CD4-positive, alpha-beta T cell (primary cell): ENCODE results near the gene TMEM131L. TPM values are rescaled to one million over a fixed set of nuclear protein-coding genes. Genes with fewer than 3 reads are reported as not detected.
A peak's percentile ranks its signal among the peaks of the same experiment; 100 is the strongest.

ENCODE experiments used
- ATAC-seq: fragments of 200-7000 bp; cut with Tn5 transposase; one replicate; pipeline ENCODE4 v1.10.0; 2022; ENCODE audit warnings: mild to moderate bottlenecking; ENCODE audit not compliant: poor library complexity
- CTCF ChIA-PET: fragments of 350-600 bp; sonication (Branson Sonifier 250); formaldehyde crosslinking; loops from one replicate; lab custom pipeline; 2021; ENCODE audit warnings: antibody characterized with exemption, inconsistent platforms; lab: Charles Lee
- POLR2A ChIA-PET: fragments of 350-600 bp; sonication (Branson Sonifier 250); formaldehyde crosslinking; loops from one replicate; lab custom pipeline; 2021; ENCODE audit warnings: antibody characterized with exemption, inconsistent platforms; lab: Charles Lee
- DNase-seq, 14 experiments: peaks; one replicate each; pipeline ENCODE4 v3.0.0-alpha.2; 2013 to 2020; ENCODE audit warnings: mixed read lengths in 2 of 14
- H3K27ac ChIP-seq, 2 donors: one replicate each; pipeline versions ENCODE4 v1.5.1 to v1.7.0; 2013; ENCODE audit warnings: low read length in 2 of 2, low read depth in 1 of 2, mild to moderate bottlenecking in 1 of 2
- H3K27me3 ChIP-seq, 2 experiments: 1 replicate in 1 of 2; 2 replicates in 1 of 2; pipeline versions ENCODE4 v1.6.1 to v1.7.0; 2013; ENCODE audit warnings: low read length in 2 of 2, control low read depth in 1 of 2, mild to moderate bottlenecking in 1 of 2, moderate library complexity in 1 of 2; ENCODE audit not compliant: insufficient read depth in 2 of 2, control insufficient read depth in 1 of 2
- H3K36me3 ChIP-seq: one replicate; pipeline ENCODE4 v1.6.1; 2013; ENCODE audit warnings: low read length, control low read depth; ENCODE audit not compliant: insufficient read depth
- H3K4me1 ChIP-seq: one replicate; pipeline ENCODE4 v1.6.1; 2013; ENCODE audit warnings: low read length, control low read depth; ENCODE audit not compliant: insufficient read depth
- H3K4me3 ChIP-seq: one replicate; pipeline ENCODE4 v1.5.1; 2013; ENCODE audit warnings: mild to moderate bottlenecking, low read length, moderate library complexity
- H3K9me3 ChIP-seq, 2 experiments: 1 replicate in 1 of 2; 2 replicates in 1 of 2; pipeline versions ENCODE4 v1.6.1 to v1.7.0; 2013; ENCODE audit warnings: low read length in 2 of 2, mild to moderate bottlenecking in 2 of 2, control low read depth in 1 of 2, moderate library complexity in 1 of 2; ENCODE audit not compliant: control insufficient read depth in 1 of 2, insufficient read depth in 1 of 2
- H3K27ac Mint-ChIP-seq: one replicate; pipeline ENCODE4 v1.8.0; 2020; ENCODE audit warnings: mixed read lengths
- H3K27me3 Mint-ChIP-seq: one replicate; pipeline ENCODE4 v1.8.0; 2021; ENCODE audit warnings: mixed read lengths
- H3K36me3 Mint-ChIP-seq: one replicate; pipeline ENCODE4 v1.8.0; 2021; ENCODE audit warnings: low read depth, mixed read lengths
- H3K4me1 Mint-ChIP-seq: one replicate; pipeline ENCODE4 v1.8.0; 2021; ENCODE audit warnings: low read depth, mixed read lengths
- H3K4me3 Mint-ChIP-seq: one replicate; pipeline ENCODE4 v1.8.0; 2020; ENCODE audit warnings: mild to moderate bottlenecking, mixed read lengths
- H3K9me3 Mint-ChIP-seq: one replicate; pipeline ENCODE4 v1.8.0; 2020; ENCODE audit warnings: mixed read lengths
- intact Hi-C, 2 experiments: fragments of 100-400 bp; cut with DNase I in 1 of 2; cut with micrococcal nuclease in 1 of 2; formaldehyde crosslinking; loops; one replicate each; pipeline versions ENCODE4 v1.15.1 to v1.9.0; 2023 to 2025; cut with DNase I, micrococcal nuclease
- total RNA-seq, 174 experiments: library from RNA in 2 of 174; stranded (reverse) in 2 of 174; gene quantifications; one replicate each; pipeline ENCODE4 v1.2.3 and lab custom pipeline; 2021 to 2026
- TF ChIP-seq, protein P1 (sequence below): fragments of 200-600 bp; IDR thresholded peaks from one replicate; pipeline ENCODE4 v1.8.0; 2022; ENCODE audit warnings: antibody characterized with exemption, mild to moderate bottlenecking

Gene TMEM131L
- total RNA-seq, 2 experiments from 2014 or later, result 101 to 106 TPM

DNA sequence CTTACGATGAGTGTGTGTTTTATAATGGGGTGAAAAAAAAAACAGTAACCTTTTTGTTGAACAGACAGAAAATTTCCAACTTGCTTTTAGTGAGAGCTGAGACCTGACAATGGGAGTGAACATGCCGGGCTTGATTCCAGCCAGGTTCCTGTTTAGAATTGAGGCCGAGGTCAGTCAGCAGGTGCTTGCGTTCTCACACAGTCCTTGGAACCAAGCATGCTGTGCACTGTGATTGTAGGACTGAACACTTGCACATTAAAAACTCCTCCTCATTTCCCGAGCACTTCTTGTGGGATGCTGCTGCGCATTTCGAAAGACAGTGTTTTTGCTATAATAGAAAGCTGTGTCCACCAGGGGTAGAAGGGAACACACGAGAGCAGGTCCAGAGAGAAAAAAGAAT lies 51.8 kb downstream of the TMEM131L start:
- H3K27ac ChIP-seq, result peak overlapping the region; percentile 52 to 58
- peak overlapping the region; percentile 81 for H3K4me3 Mint-ChIP-seq
- peak overlapping the region; percentile 38 for H3K4me3 ChIP-seq

DNA sequence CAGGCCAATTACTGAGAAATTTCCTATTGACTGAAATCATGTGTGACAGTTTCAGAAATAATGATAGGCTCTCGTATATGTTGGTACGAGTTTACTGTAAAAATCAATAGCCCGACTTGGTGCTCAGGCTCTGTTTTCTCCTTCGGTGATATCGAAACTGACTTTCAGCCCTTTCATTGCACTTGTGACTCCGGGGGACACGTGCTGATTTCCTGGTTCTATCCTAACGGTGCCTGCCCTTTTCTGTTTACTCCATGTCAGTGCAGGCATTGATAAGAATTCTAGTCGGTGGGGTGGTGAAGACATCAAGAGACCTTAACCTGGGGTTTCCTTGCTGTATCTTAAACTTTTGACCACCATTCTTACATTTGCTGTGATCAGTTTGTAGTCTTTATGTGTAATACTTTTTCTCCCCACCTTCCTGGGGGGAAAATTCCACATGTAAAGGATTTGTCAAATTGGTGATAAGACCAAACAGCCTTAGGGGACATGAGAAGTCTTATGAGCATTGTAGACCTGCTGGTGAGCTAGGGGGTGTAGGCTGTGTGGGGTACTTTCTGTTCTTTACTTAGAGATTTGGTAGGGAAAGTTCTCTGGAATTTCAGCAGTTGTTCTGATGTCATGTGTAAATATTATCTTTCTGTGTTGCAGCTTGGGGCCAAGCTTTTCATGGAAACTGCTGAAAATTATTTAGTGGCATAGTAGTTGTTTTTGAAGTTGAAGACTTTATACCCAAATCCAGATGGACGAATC lies 52.7 kb downstream of the TMEM131L start:
- H3K4me3 ChIP-seq, result peak overlapping the region; percentile 38
- TF ChIP-seq, protein P1, sequence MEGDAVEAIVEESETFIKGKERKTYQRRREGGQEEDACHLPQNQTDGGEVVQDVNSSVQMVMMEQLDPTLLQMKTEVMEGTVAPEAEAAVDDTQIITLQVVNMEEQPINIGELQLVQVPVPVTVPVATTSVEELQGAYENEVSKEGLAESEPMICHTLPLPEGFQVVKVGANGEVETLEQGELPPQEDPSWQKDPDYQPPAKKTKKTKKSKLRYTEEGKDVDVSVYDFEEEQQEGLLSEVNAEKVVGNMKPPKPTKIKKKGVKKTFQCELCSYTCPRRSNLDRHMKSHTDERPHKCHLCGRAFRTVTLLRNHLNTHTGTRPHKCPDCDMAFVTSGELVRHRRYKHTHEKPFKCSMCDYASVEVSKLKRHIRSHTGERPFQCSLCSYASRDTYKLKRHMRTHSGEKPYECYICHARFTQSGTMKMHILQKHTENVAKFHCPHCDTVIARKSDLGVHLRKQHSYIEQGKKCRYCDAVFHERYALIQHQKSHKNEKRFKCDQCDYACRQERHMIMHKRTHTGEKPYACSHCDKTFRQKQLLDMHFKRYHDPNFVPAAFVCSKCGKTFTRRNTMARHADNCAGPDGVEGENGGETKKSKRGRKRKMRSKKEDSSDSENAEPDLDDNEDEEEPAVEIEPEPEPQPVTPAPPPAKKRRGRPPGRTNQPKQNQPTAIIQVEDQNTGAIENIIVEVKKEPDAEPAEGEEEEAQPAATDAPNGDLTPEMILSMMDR, result no peak
- H3K27ac ChIP-seq, result peak overlapping the region; percentile 52 to 58
- no peaks in the 10 kb centered on the region for H3K27me3 ChIP-seq
- DNase-seq (peak in 3 of 14 experiments; percentile 51 to 58 (median 58)), ATAC-seq (no peak)
- intact Hi-C loops, result no loop called here
- Mint-ChIP-seq H3K36me3 (peaks cover 38% of the 10 kb centered on the region), H3K4me1 (peaks cover 87% of the 10 kb centered on the region), H3K27ac (peak overlapping the region; percentile 91), H3K27me3 (no peaks in the 10 kb centered on the region), H3K4me3 (peak overlapping the region; percentile 81), H3K9me3 (no peaks in the 10 kb centered on the region)
- CTCF ChIA-PET, result interaction anchor here (0.9 to 1.9 kb wide), 4 partner anchors 13 to 27 kb away, joined by 3 to 8 read pairs (median 4); no protein-coding TSS in a partner anchor
- POLR2A ChIA-PET, result interaction anchor here (0.9 to 3.3 kb wide), 4 partner anchors 10 to 79 kb away, joined by 3 to 21 read pairs (median 5); no protein-coding TSS in a partner anchor
- H3K4me1 ChIP-seq, result peaks cover 74% of the 10 kb centered on the region
- H3K36me3 ChIP-seq, result peaks cover 24% of the 10 kb centered on the region
- H3K9me3 ChIP-seq, result no peaks in the 10 kb centered on the region

More for the DNA sequence above, 51.8 kb downstream of the TMEM131L start:
- no peak for ATAC-seq
- Mint-ChIP-seq H3K36me3 (peaks cover 41% of the 10 kb centered on the region), H3K9me3 (no peaks in the 10 kb centered on the region), H3K4me1 (peaks cover 87% of the 10 kb centered on the region), H3K27ac (peak overlapping the region; percentile 91), H3K27me3 (no peaks in the 10 kb centered on the region)
- ChIA-PET POLR2A (interaction anchor here (0.6 to 3.3 kb wide), 4 partner anchors 9 to 313 kb away, joined by 4 to 21 read pairs (median 6); no protein-coding TSS in a partner anchor), CTCF (interaction anchor here (0.9 to 1.9 kb wide), 6 partner anchors 13 to 56 kb away, joined by 3 to 8 read pairs (median 4); partner anchors contain the start of gene TMEM131L)
- peaks cover 24% of the 10 kb centered on the region for H3K36me3 ChIP-seq
- no peaks in the 10 kb centered on the region for H3K27me3 ChIP-seq
- peaks cover 67% of the 10 kb centered on the region for H3K4me1 ChIP-seq
- TF ChIP-seq, protein P1, result no peak
- DNase-seq, result no peak
- H3K9me3 ChIP-seq, result no peaks in the 10 kb centered on the region
- intact Hi-C loops, result no loop called here

DNA sequence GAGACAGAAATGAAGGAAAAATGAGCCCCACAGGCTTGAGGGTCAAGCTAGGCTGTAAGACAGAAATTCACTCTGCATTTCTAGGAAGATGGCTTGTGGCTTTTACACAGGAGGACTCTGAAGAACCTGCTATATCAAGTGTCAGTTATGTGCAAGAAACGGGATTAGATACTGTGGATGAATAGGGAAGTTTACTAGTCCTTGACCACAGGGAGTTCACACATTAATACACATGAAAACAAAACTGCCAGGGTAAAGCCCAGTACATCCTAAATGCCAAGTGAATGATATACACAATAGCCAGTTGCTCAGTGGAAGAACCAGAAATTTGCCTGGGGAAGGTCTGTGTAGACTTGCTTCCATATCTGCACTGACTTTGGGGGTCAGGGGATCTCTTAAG lies 53.5 kb downstream of the TMEM131L start:
- no peak for DNase-seq
- no peak for ATAC-seq
- Histone ChIP-seq H3K27me3 (no peaks in the 10 kb centered on the region), H3K4me1 (peaks cover 80% of the 10 kb centered on the region), H3K27ac (no peak overlapping the region), H3K9me3 (no peaks in the 10 kb centered on the region), H3K4me3 (no peak overlapping the region), H3K36me3 (peaks cover 24% of the 10 kb centered on the region)
- TF ChIP-seq, protein P1, result no peak
- Mint-ChIP-seq H3K4me1 (peaks cover 88% of the 10 kb centered on the region), H3K27me3 (no peaks in the 10 kb centered on the region), H3K27ac (peak overlapping the region; percentile 91), H3K36me3 (peaks cover 38% of the 10 kb centered on the region), H3K4me3 (peak overlapping the region; percentile 81), H3K9me3 (no peaks in the 10 kb centered on the region)
- ChIA-PET CTCF (no interaction called here), POLR2A (interaction anchor here (1.6 to 5.3 kb wide), 5 partner anchors 10 to 52 kb away, joined by 6 to 79 read pairs (median 12); no protein-coding TSS in a partner anchor)
- intact Hi-C loops, result loop anchor here (5.0 kb wide), 4 partner anchors 32 to 92 kb away; partner anchors contain the start of gene TMEM131L (in 1 of the 2)
